SK-N-SH (cell line): ENCODE results near the gene ACP6. TPM values are rescaled to one million over a fixed set of nuclear protein-coding genes. Genes with fewer than 3 reads are reported as not detected.

Source experiments
- CTCF ChIA-PET: fragments of 300-600, 350-600 bp; formaldehyde crosslinking; extraction: SDS; loops from one replicate; lab custom pipeline; 2021; lab: Yijun Ruan, JAX
- POLR2A ChIA-PET: fragments of 350-600 bp; sonication (Branson Sonifier 250); formaldehyde crosslinking; extraction: SDS; loops from one replicate; lab custom pipeline; 2020; ENCODE audit warnings: antibody characterized with exemption, inconsistent platforms; lab: Yijun Ruan, JAX
- DNase-seq: peaks from one replicate; pipeline ENCODE4 v3.0.0; 2012
- H2AFZ ChIP-seq: fragments of 200-600 bp; sonication (generic); 2 replicates; pipeline ENCODE4 v1.8.1; 2016; ENCODE audit warnings: antibody characterized with exemption, mild to moderate bottlenecking, low read depth
- H3F3A ChIP-seq: fragments of 200-600 bp; sonication (generic); replicated peaks from 2 replicates; pipeline ENCODE3; 2016; ENCODE audit warnings: antibody characterized with exemption, mild to moderate bottlenecking; ENCODE audit not compliant: insufficient read depth
- H3K27ac ChIP-seq, 2 experiments: fragments of 200-500 bp in 1 of 2; fragments of 200-600 bp in 1 of 2; sonication (Bioruptor generic) in 1 of 2; sonication (generic), shearing (Covaris generic) in 1 of 2; 2 replicates each; pipeline versions ENCODE4 v1.5.1 to v1.6.1; 2014 to 2016; ENCODE audit warnings: low read depth in 2 of 2, inconsistent platforms in 1 of 2, low read length in 1 of 2, mild to moderate bottlenecking in 1 of 2, mixed read lengths in 1 of 2
- H3K27me3 ChIP-seq: fragments of 200-600 bp; sonication (generic), shearing (Covaris generic); 2 replicates; pipeline ENCODE4 v1.6.1; 2016; ENCODE audit warnings: mixed run types; ENCODE audit not compliant: insufficient read depth
- H3K36me3 ChIP-seq, 2 experiments: fragments of 200-500 bp in 1 of 2; fragments of 200-600 bp in 1 of 2; sonication (Bioruptor generic) in 1 of 2; sonication (generic) in 1 of 2; replicated peaks in 1 of 2; 2 replicates each; pipeline versions ENCODE3 to v1.5.1; 2014 to 2016; ENCODE audit warnings: low read length in 1 of 2, mild to moderate bottlenecking in 1 of 2; ENCODE audit not compliant: insufficient read depth in 2 of 2, control insufficient read depth in 1 of 2
- H3K4me1 ChIP-seq, 2 experiments: fragments of 200-500 bp in 1 of 2; fragments of 200-600 bp in 1 of 2; sonication (Bioruptor generic) in 1 of 2; sonication (generic), shearing (Covaris generic) in 1 of 2; 2 replicates each; pipeline versions ENCODE4 v1.5.1 to v1.6.1; 2014 to 2016; ENCODE audit warnings: low read depth in 1 of 2, low read length in 1 of 2, mixed run types in 1 of 2; ENCODE audit not compliant: insufficient read depth in 2 of 2, control insufficient read depth in 1 of 2
- H3K4me2 ChIP-seq: fragments of 200-600 bp; sonication (generic), shearing (Covaris generic); 2 replicates; pipeline ENCODE4 v1.6.1; 2017; ENCODE audit warnings: mixed run types
- H3K4me3 ChIP-seq, 2 experiments: fragments of 200-500 bp in 1 of 2; fragments of 200-600 bp in 1 of 2; sonication (Bioruptor generic) in 1 of 2; sonication (generic), shearing (Covaris generic) in 1 of 2; 2 replicates each; pipeline versions ENCODE4 v1.5.1 to v1.8.1; 2014 to 2016; ENCODE audit warnings: low read depth in 2 of 2, inconsistent platforms in 1 of 2, low read length in 1 of 2, mild to moderate bottlenecking in 1 of 2, mixed read lengths in 1 of 2, moderate library complexity in 1 of 2
- H3K79me2 ChIP-seq: fragments of 200-600 bp; sonication (generic); 2 replicates; pipeline ENCODE4 v1.8.1; 2017; ENCODE audit warnings: mild to moderate bottlenecking; ENCODE audit not compliant: insufficient read depth
- H3K9ac ChIP-seq: fragments of 200-600 bp; sonication (generic); 2 replicates; pipeline ENCODE4 v1.6.1; 2017; ENCODE audit warnings: mixed run types
- H3K9me2 ChIP-seq: fragments of 200-600 bp; sonication (generic); 2 replicates; pipeline ENCODE4 v1.6.1; 2017; ENCODE audit warnings: mixed run types
- H3K9me3 ChIP-seq: fragments of 200-600 bp; sonication (generic); 2 replicates; pipeline ENCODE4 v1.6.1; 2017; ENCODE audit warnings: mixed run types, mild to moderate bottlenecking, moderate library complexity
- H4K20me1 ChIP-seq: fragments of 200-600 bp; sonication (generic); 2 replicates; pipeline ENCODE4 v1.6.1; 2017; ENCODE audit warnings: mild to moderate bottlenecking, mixed run types; ENCODE audit not compliant: insufficient read depth
- CHD2 ChIP-seq: fragments of 150-350 bp; IDR thresholded peaks from 2 replicates; pipeline ENCODE4 v1.6.1; 2018; ENCODE audit warnings: low read length; ENCODE audit not compliant: partially characterized antibody
- CTCF ChIP-seq: fragments of 200-600 bp; sonication (generic); IDR thresholded peaks from 2 replicates; pipeline ENCODE4 v1.6.1; 2017; ENCODE audit warnings: antibody characterized with exemption, mild to moderate bottlenecking, moderate library complexity
- ELF1 ChIP-seq: IDR thresholded peaks from 2 replicates; pipeline ENCODE4 v1.4.0; 2012
- EP300 ChIP-seq, 2 experiments: IDR thresholded peaks; 2 replicates each; pipeline versions ENCODE4 v1.4.0 to v1.6.1; 2012; ENCODE audit warnings: borderline replicate concordance in 1 of 2, low read depth in 1 of 2, low read length in 1 of 2
- FOXJ3 ChIP-seq: sonication (generic); formaldehyde crosslinking; IDR thresholded peaks from 2 replicates; pipeline ENCODE4 v1.5.1; 2020; ENCODE audit warnings: mild to moderate bottlenecking, missing genetic modification reagents
- FOXM1 ChIP-seq: IDR thresholded peaks from 2 replicates; pipeline ENCODE4 v1.4.0; 2012; ENCODE audit warnings: low read depth, mild to moderate bottlenecking
- GABPA ChIP-seq: IDR thresholded peaks from 2 replicates; pipeline ENCODE4 v1.4.0; 2012; ENCODE audit warnings: low read depth, mild to moderate bottlenecking
- GATA2 ChIP-seq: sonication (generic); formaldehyde crosslinking; IDR thresholded peaks from 2 replicates; pipeline ENCODE4 v1.5.0; 2020; ENCODE audit warnings: mild to moderate bottlenecking, missing genetic modification reagents
- IRF3 ChIP-seq: fragments of 150-350 bp; IDR thresholded peaks from 2 replicates; pipeline ENCODE4 v1.6.1; 2016; ENCODE audit warnings: mild to moderate bottlenecking, low read depth, low read length
- JUND ChIP-seq: IDR thresholded peaks from 2 replicates; pipeline ENCODE4 v1.4.0; 2012
- MXI1 ChIP-seq: IDR thresholded peaks from 2 replicates; pipeline ENCODE4 v1.6.1; 2012; ENCODE audit warnings: mild to moderate bottlenecking, low read depth, low read length, improper control_type of control experiment
- NFIC ChIP-seq: IDR thresholded peaks from 2 replicates; pipeline ENCODE4 v1.4.0; 2012; ENCODE audit warnings: borderline replicate concordance
- NRF1 ChIP-seq: IDR thresholded peaks from 2 replicates; pipeline ENCODE4 v1.6.1; 2012; ENCODE audit warnings: low read depth, mild to moderate bottlenecking, low read length
- PBX3 ChIP-seq: IDR thresholded peaks from 2 replicates; pipeline ENCODE4; 2012
- POLR2AphosphoS5 ChIP-seq: IDR thresholded peaks from 2 replicates; pipeline ENCODE4 v1.6.1; 2012; ENCODE audit warnings: low read depth, low read length
- RCOR1 ChIP-seq: fragments of 150-350 bp; IDR thresholded peaks from 2 replicates; pipeline ENCODE4 v1.6.1; 2017; ENCODE audit warnings: antibody characterized with exemption, low read length
- SIN3A ChIP-seq: IDR thresholded peaks from 2 replicates; pipeline ENCODE4 v1.6.1; 2012; ENCODE audit warnings: low read depth, mild to moderate bottlenecking, low read length, moderate library complexity, borderline replicate concordance
- SMC3 ChIP-seq: IDR thresholded peaks from 2 replicates; pipeline ENCODE4 v1.6.1; 2012; ENCODE audit warnings: low read depth, low read length, improper control_type of control experiment
- TEAD4 ChIP-seq: IDR thresholded peaks from 2 replicates; pipeline ENCODE4 v1.4.0; 2012; ENCODE audit warnings: mild to moderate bottlenecking, borderline replicate concordance; ENCODE audit not compliant: insufficient read depth
- USF2 ChIP-seq: fragments of 150-350 bp; IDR thresholded peaks from 2 replicates; pipeline ENCODE4 v1.6.1; 2017; ENCODE audit warnings: antibody characterized with exemption, low read length, low read depth, borderline replicate concordance
- WGBS: methylation state at CpG from one replicate; pipeline ENCODE4 v1.1.6; 2017; ENCODE audit warnings: low lambda C conversion rate; 5-methylcytosine and 5-hydroxymethylcytosine counted together
- polyA plus RNA-seq, 3 experiments: library from polyadenylated mRNA; depleted of rRNA; stranded (reverse); fragments of >200 nt; gene quantifications; 2 replicates each; pipeline ENCODE4 v1.2.3, GENCODE V29; 2012

The ACP6 gene
- polyA plus RNA-seq, 1 of the 3 experiments (the other 2 are of a cell fraction), result 10.9 TPM

GRCh38 chr1:147631839-147632238 is 38.5 kb downstream of the ACP6 start:
- H3K4me3 ChIP-seq, result no peak overlapping the region
- no peaks in the 10 kb centered on the region for H3K9me2 ChIP-seq
- H3F3A ChIP-seq, result no peaks in the 10 kb centered on the region
- no peak for TF ChIP-seq GATA2 (CRISPR knock-in tag)
- no peak for TF ChIP-seq TEAD4
- TF ChIP-seq CTCF, result no peak
- no peak for TF ChIP-seq FOXJ3 (CRISPR knock-in tag)
- no peak for TF ChIP-seq JUND
- TF ChIP-seq RCOR1, result no peak
- TF ChIP-seq PBX3, result no peak
- no peak for TF ChIP-seq NFIC
- TF ChIP-seq ELF1, result no peak
- no peak for TF ChIP-seq MXI1
- TF ChIP-seq NRF1, result no peak
- no peak overlapping the region for H2AFZ ChIP-seq
- no peak for DNase-seq
- WGBS, result 93% methylated on average over 3 of the region's 3 CpGs
- no peaks in the 10 kb centered on the region for H3K27me3 ChIP-seq
- H4K20me1 ChIP-seq, result no peaks in the 10 kb centered on the region
- ChIA-PET CTCF (interaction anchor here (0.9 to 5.0 kb wide), 7 partner anchors 9 to 261 kb away, joined by 3 to 29 read pairs (median 3); no protein-coding TSS in a partner anchor), POLR2A (no interaction called here)
- H3K9me3 ChIP-seq, result no peaks in the 10 kb centered on the region
- no peak overlapping the region for H3K4me2 ChIP-seq
- H3K27ac ChIP-seq, result no peak overlapping the region
- H3K79me2 ChIP-seq, result no peaks in the 10 kb centered on the region
- peaks cover 0 to 2% of the 10 kb centered on the region in 2 experiments for H3K36me3 ChIP-seq
- no peak overlapping the region for H3K9ac ChIP-seq
- H3K4me1 ChIP-seq, result no peaks in the 10 kb centered on the region; a peak in 1 of 4 replicates

GRCh38 chr1:147630447-147630846 is 39.9 kb downstream of the ACP6 start:
- peaks cover 0 to 8% of the 10 kb centered on the region in 2 experiments for H3K36me3 ChIP-seq
- H3K4me3 ChIP-seq, result no peak overlapping the region
- CTCF ChIA-PET, result interaction anchor here (0.9 to 5.0 kb wide), 5 partner anchors 10 to 262 kb away, joined by 3 to 29 read pairs (median 4); no protein-coding TSS in a partner anchor
- H3K27me3 ChIP-seq, result no peaks in the 10 kb centered on the region
- no peak for TF ChIP-seq NRF1
- no peak for TF ChIP-seq FOXM1
- TF ChIP-seq SMC3, result no peak
- TF ChIP-seq TEAD4, result no peak
- no peak for TF ChIP-seq GABPA
- TF ChIP-seq JUND, result no peak
- no peak for TF ChIP-seq POLR2AphosphoS5
- no peak for TF ChIP-seq MXI1
- no peak for TF ChIP-seq SIN3A
- TF ChIP-seq USF2, result no peak
- no peak for TF ChIP-seq CHD2
- TF ChIP-seq IRF3, result no peak
- TF ChIP-seq EP300 (IDR thresholded peaks at IDR 0.05; ENCODE audit: borderline replicate concordance in 1 of 2, low read depth in 1 of 2, low read length in 1 of 2), result no peak
- TF ChIP-seq CTCF, result no peak
- no peak overlapping the region for H2AFZ ChIP-seq
- H3K9me2 ChIP-seq, result no peaks in the 10 kb centered on the region
- WGBS, result 95% methylated on average over 6 of the region's 6 CpGs
- H3K9ac ChIP-seq, result no peak overlapping the region
- H3K4me1 ChIP-seq, result no peaks in the 10 kb centered on the region
- no peaks in the 10 kb centered on the region for H4K20me1 ChIP-seq
- H3K27ac ChIP-seq, result no peak overlapping the region
- H3K79me2 ChIP-seq, result no peaks in the 10 kb centered on the region
- POLR2A ChIA-PET, result no interaction called here
- H3F3A ChIP-seq, result no peaks in the 10 kb centered on the region
- H3K9me3 ChIP-seq, result no peaks in the 10 kb centered on the region
- H3K4me2 ChIP-seq, result no peak overlapping the region
- no peak for DNase-seq
